ENCODE data around the gene L1CAM. TPM values are rescaled to one million over a fixed set of nuclear protein-coding genes. Genes with fewer than 3 reads are reported as not detected.

The L1CAM gene
- total RNA-seq, 2 experiments from 2014 or later = 4.2 to 5.2 TPM

- no peak for DNase-seq
- Mint-ChIP-seq H3K4me3 (no peak overlapping the region), H3K4me1 (peaks cover 7% of the 10 kb centered on the region), H3K27ac (no peak overlapping the region), H3K27me3 (peaks cover 40% of the 10 kb centered on the region), H3K9me3 (no peaks in the 10 kb centered on the region), H3K36me3 (ENCODE audit: low read depth) (no peaks in the 10 kb centered on the region)
- POLR2A ChIA-PET = no interaction called here
- CTCF ChIA-PET = no interaction called here
These were observed 2.4 kb upstream of the L1CAM start for GRCh38 chrX:153888344-153888743.

DNA sequence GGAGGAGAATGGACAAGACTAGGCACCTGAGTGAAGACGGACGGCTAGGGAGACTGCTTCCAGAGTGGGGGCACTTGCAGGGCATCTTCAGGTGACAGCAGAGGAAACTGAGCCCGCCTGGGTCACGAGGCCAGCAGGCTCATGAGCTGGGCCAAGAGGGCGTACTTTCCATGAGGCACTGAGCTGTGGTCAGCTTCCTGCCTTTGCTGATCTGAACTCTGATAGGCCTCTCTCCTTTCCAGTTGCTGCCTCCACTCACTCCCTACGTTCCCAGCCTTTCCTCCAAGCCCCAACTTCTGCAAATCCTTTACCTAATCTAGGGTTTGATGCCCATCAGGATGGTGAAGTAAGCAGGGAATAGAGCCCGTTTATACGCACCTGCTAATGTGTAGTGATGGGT lies 1.4 kb upstream of the L1CAM start:
- Mint-ChIP-seq H3K27me3 (peaks cover 34% of the 10 kb centered on the region), H3K4me3 (no peak overlapping the region), H3K4me1 (peaks cover 7% of the 10 kb centered on the region), H3K9me3 (no peaks in the 10 kb centered on the region), H3K27ac (no peak overlapping the region), H3K36me3 (ENCODE audit: low read depth) (no peaks in the 10 kb centered on the region)
- DNase-seq = no peak
- POLR2A ChIA-PET = no interaction called here
- CTCF ChIA-PET = no interaction called here

DNA sequence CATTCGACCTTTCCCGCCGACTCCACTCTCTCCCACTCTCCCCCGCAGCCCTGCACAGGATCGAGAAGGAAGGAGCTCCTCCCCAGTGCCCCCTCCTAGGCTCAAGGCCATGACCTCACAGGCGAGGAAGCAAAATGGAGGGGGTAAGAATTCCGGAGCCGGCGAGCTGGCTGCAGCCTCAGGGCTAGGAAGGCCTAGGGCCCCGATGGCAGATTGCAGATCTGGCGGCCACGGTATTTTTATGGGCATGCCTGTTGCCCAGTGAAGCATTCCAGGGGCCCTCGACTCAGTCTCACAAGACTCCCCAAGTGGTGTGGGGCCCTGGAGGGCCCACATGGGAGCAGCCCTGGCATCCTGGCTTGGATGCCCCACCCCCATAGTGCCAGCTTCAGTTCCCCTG lies 942 bp upstream of the L1CAM start:
- no peaks in the 10 kb centered on the region for H3K9me3 Mint-ChIP-seq
- POLR2A ChIA-PET = no interaction called here
- H3K27me3 Mint-ChIP-seq = peaks cover 31% of the 10 kb centered on the region
- H3K36me3 Mint-ChIP-seq (ENCODE audit: low read depth) = no peaks in the 10 kb centered on the region
- H3K27ac Mint-ChIP-seq = no peak overlapping the region
- CTCF ChIA-PET = no interaction called here
- no peak overlapping the region for H3K4me3 Mint-ChIP-seq
- DNase-seq = no peak
- H3K4me1 Mint-ChIP-seq = peaks cover 7% of the 10 kb centered on the region

DNA sequence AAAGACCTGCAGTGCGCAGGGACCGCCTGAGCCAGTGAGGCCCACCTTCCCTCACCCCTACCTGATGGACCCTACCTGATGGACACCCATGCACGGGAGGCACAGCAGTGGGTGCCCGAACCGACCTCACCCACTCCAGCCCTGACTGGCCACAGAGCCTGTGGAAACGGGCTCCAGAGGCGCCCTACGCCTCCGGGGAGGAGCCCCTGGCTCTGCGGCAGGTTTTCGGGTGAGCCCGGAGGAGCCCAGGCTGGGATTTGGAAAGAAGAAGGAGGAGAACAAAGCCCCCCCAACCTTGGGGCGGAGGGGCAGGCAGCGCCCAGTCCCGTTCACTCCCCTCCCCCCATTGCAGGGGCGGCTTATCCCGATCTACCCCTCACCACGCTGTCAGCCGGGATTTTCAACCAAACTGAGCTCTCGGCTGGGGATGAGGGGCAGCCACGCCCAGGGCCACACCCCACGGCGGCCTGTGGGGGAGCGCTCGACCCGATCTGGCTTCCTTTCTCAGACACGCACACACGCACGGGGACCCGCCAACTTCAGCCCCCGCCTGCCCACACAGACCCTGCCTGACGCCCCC lies 675 bp downstream of the L1CAM start:
- Mint-ChIP-seq H3K27me3 (peaks cover 31% of the 10 kb centered on the region), H3K4me1 (peaks cover 7% of the 10 kb centered on the region), H3K4me3 (peak overlapping the region; percentile 21), H3K36me3 (ENCODE audit: low read depth) (no peaks in the 10 kb centered on the region), H3K9me3 (no peaks in the 10 kb centered on the region), H3K27ac (no peak overlapping the region)
- POLR2A ChIA-PET = interaction anchor here (1.5 kb wide), 1 partner anchor 42 kb away, joined by 5 read pairs; no protein-coding TSS in a partner anchor
- DNase-seq = no peak
- CTCF ChIA-PET = interaction anchor here (1.0 kb wide), 1 partner anchor 62 kb away, joined by 3 read pairs; no protein-coding TSS in a partner anchor

GRCh38 chrX:153884590-153884989 lies 1.4 kb downstream of the L1CAM start:
- ChIA-PET CTCF (no interaction called here), POLR2A (no interaction called here)
- Mint-ChIP-seq H3K4me3 (no peak overlapping the region), H3K36me3 (ENCODE audit: low read depth) (no peaks in the 10 kb centered on the region), H3K27me3 (peaks cover 29% of the 10 kb centered on the region), H3K27ac (no peak overlapping the region), H3K9me3 (no peaks in the 10 kb centered on the region), H3K4me1 (peaks cover 7% of the 10 kb centered on the region)
- DNase-seq = no peak

DNA sequence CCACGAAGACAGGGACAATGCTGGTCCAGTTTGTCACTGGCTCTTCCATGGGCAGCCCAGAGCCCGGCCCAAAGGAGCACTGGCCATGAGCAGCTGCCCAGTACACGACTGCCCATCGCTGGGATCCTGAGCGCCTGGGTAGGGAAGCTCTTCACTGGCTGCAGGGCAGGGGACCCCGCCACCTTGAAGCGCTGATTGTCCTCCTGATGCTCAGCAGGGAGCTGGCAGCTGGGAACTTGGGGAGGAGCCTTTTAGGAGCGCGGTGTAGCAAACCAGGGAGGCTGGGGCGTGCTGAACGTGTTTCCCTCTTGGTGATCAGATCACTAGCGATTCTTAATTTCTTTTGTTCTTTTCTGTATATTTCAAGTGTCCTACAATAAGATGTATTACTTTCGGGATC lies 1.8 kb downstream of the L1CAM start:
- CTCF ChIA-PET = no interaction called here
- peaks cover 9% of the 10 kb centered on the region for H3K4me1 Mint-ChIP-seq
- H3K9me3 Mint-ChIP-seq = no peaks in the 10 kb centered on the region
- H3K27ac Mint-ChIP-seq = no peak overlapping the region
- H3K4me3 Mint-ChIP-seq = no peak overlapping the region
- H3K36me3 Mint-ChIP-seq (ENCODE audit: low read depth) = no peaks in the 10 kb centered on the region
- POLR2A ChIA-PET = no interaction called here
- no peak for DNase-seq
- H3K27me3 Mint-ChIP-seq = peaks cover 30% of the 10 kb centered on the region

DNA sequence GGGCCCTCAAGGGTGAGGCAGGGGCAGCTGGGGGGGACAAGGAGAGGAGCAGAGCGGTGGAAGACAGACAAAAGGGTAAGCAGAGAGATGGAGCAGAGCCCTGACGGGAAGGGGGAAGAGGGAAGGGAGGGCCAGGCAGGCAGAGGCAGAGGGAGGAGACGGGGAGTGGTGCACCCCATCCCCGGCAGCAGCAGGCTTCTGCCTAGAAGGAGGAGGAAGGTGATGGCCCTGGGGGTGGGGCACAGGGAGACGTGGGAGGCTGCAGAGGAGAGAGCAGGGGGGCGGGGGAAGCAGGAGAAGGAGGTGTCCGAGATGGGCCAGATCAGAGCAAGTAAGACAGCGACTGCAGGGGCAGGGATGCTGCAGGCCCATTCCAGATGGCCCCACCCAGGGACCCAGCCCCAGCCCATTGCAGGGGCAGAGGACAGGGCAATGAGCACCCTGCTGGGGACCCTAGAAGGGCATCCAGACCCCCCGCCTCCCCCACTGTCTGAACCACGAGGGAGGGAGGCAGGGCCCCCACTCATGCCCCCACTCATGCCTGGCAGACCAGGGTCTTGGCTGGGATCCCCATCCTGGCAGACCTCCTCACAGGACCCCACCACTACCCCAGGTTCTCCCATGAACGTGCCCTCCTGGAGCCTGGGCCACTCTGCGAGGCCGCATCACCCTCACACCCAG lies 2.7 kb downstream of the L1CAM start:
- DNase-seq = no peak
- CTCF ChIA-PET = no interaction called here
- peaks cover 11% of the 10 kb centered on the region for H3K4me1 Mint-ChIP-seq
- no peaks in the 10 kb centered on the region for H3K36me3 Mint-ChIP-seq (ENCODE audit: low read depth)
- POLR2A ChIA-PET = no interaction called here
- H3K9me3 Mint-ChIP-seq = no peaks in the 10 kb centered on the region
- peaks cover 33% of the 10 kb centered on the region for H3K27me3 Mint-ChIP-seq
- H3K27ac Mint-ChIP-seq = no peak overlapping the region
- H3K4me3 Mint-ChIP-seq = no peak overlapping the region

- DNase-seq = no peak
- H3K27ac Mint-ChIP-seq = no peak overlapping the region
- ChIA-PET POLR2A (no interaction called here), CTCF (no interaction called here)
- H3K36me3 Mint-ChIP-seq (ENCODE audit: low read depth) = no peaks in the 10 kb centered on the region
- H3K4me3 Mint-ChIP-seq = no peak overlapping the region
- H3K9me3 Mint-ChIP-seq = no peaks in the 10 kb centered on the region
- H3K4me1 Mint-ChIP-seq = peaks cover 18% of the 10 kb centered on the region
- peaks cover 32% of the 10 kb centered on the region for H3K27me3 Mint-ChIP-seq
These were observed 3.4 kb downstream of the L1CAM start for GRCh38 chrX:153882557-153882956.

- no peak overlapping the region for H3K4me3 Mint-ChIP-seq
- no peak overlapping the region for H3K27ac Mint-ChIP-seq
- DNase-seq = no peak
- CTCF ChIA-PET = no interaction called here
- H3K36me3 Mint-ChIP-seq (ENCODE audit: low read depth) = no peaks in the 10 kb centered on the region
- H3K9me3 Mint-ChIP-seq = no peaks in the 10 kb centered on the region
- POLR2A ChIA-PET = no interaction called here
- peaks cover 18% of the 10 kb centered on the region for H3K4me1 Mint-ChIP-seq
- H3K27me3 Mint-ChIP-seq = peaks cover 28% of the 10 kb centered on the region
These were observed 3.9 kb downstream of the L1CAM start for GRCh38 chrX:153882086-153882498.

DNA sequence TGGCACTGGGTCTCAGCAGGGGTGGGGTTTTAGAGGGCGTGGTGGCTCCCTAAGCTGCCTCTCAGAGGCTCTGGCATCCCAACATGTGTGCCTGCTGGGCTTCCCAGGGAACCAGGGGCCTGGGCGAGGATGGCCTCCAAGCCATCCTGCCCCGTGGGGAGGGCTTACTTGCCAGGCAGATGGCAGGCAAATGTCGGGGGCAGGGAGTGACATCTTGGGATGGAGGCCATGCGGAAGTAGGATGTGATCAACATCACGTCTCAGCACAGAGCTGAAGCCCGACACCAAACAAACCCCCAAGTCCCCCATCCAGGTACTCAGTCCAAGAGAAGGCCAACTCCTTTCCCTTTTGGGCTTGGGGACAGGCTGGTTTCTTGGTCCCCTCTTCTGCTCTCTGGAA lies 4.7 kb downstream of the L1CAM start:
- Mint-ChIP-seq H3K4me3 (no peak overlapping the region), H3K27ac (no peak overlapping the region), H3K36me3 (ENCODE audit: low read depth) (no peaks in the 10 kb centered on the region), H3K9me3 (no peaks in the 10 kb centered on the region), H3K27me3 (peaks cover 26% of the 10 kb centered on the region), H3K4me1 (peaks cover 17% of the 10 kb centered on the region)
- DNase-seq = no peak
- ChIA-PET CTCF (no interaction called here), POLR2A (no interaction called here)

GRCh38 chrX:153880440-153880815 lies 5.5 kb downstream of the L1CAM start:
- H3K36me3 Mint-ChIP-seq (ENCODE audit: low read depth) = no peaks in the 10 kb centered on the region
- H3K27me3 Mint-ChIP-seq = peaks cover 26% of the 10 kb centered on the region
- ChIA-PET POLR2A (no interaction called here), CTCF (no interaction called here)
- no peaks in the 10 kb centered on the region for H3K9me3 Mint-ChIP-seq
- no peak for DNase-seq
- no peak overlapping the region for H3K27ac Mint-ChIP-seq
- peaks cover 17% of the 10 kb centered on the region for H3K4me1 Mint-ChIP-seq
- H3K4me3 Mint-ChIP-seq = no peak overlapping the region

- H3K4me1 Mint-ChIP-seq = peaks cover 13% of the 10 kb centered on the region
- ChIA-PET POLR2A (no interaction called here), CTCF (no interaction called here)
- H3K4me3 Mint-ChIP-seq = no peak overlapping the region
- no peaks in the 10 kb centered on the region for H3K36me3 Mint-ChIP-seq (ENCODE audit: low read depth)
- no peak for DNase-seq
- H3K9me3 Mint-ChIP-seq = no peaks in the 10 kb centered on the region
- H3K27me3 Mint-ChIP-seq = peaks cover 23% of the 10 kb centered on the region
- no peak overlapping the region for H3K27ac Mint-ChIP-seq
These were observed 6.1 kb downstream of the L1CAM start for GRCh38 chrX:153879741-153880439.

DNA sequence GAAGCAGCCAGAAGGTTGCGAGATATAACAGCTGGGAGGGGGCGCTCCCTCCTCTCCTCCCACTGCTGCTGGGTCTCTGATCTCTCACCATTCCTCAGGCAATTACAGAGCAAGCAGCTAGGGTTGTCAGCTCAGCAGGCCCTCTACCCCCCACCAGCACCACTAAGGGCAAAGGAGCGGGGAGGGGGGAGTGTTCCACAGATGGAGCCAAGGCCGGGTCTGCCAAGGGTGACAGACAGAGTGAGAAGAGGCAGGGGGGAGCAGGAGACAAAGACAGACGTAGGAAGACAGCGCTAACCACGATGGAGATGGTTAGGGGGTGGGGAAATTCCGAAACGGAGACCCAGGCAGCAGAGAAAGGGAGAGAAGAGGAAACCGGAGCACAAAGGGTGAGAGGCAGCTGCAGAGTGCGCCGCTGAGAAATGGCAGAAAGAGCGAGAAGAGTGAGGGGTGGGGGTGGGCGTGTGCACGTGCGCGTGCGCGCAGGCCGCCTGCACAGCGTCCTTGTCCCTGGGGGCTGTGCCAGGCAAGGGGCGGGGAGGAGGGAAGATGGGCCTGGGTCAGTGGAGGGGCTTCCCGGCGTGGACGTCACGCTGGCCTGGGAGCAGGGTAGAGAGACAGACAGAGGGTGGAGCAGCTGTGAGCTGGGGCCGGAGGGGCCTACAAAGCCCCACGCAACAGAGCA lies 6.9 kb downstream of the L1CAM start:
- ChIA-PET CTCF (no interaction called here), POLR2A (interaction anchor here (1.3 kb wide), 1 partner anchor 28 kb away, joined by 3 read pairs; no protein-coding TSS in a partner anchor)
- Mint-ChIP-seq H3K4me1 (peaks cover 11% of the 10 kb centered on the region), H3K36me3 (ENCODE audit: low read depth) (no peaks in the 10 kb centered on the region), H3K27me3 (peaks cover 20% of the 10 kb centered on the region), H3K9me3 (no peaks in the 10 kb centered on the region), H3K4me3 (no peak overlapping the region), H3K27ac (no peak overlapping the region)
- no peak for DNase-seq

Measured in activated CD4-positive, alpha-beta memory T cell treated with anti-CD3 and anti-CD28 coated beads, Interleukin-2, amount 10 ng/mL, durations not matched to agents 7 days and 5 days (primary cell).